Measurements from ENCODE around the gene GCKR. TPM values are rescaled to one million over a fixed set of nuclear protein-coding genes. Genes with fewer than 3 reads are reported as not detected.

Gene GCKR
- total and polyA plus RNA-seq, 2 of the 13 experiments (the other 11 are each of a cell fraction or from before 2014, with no cell fraction given): 15.2 to 48.3 TPM

DNA sequence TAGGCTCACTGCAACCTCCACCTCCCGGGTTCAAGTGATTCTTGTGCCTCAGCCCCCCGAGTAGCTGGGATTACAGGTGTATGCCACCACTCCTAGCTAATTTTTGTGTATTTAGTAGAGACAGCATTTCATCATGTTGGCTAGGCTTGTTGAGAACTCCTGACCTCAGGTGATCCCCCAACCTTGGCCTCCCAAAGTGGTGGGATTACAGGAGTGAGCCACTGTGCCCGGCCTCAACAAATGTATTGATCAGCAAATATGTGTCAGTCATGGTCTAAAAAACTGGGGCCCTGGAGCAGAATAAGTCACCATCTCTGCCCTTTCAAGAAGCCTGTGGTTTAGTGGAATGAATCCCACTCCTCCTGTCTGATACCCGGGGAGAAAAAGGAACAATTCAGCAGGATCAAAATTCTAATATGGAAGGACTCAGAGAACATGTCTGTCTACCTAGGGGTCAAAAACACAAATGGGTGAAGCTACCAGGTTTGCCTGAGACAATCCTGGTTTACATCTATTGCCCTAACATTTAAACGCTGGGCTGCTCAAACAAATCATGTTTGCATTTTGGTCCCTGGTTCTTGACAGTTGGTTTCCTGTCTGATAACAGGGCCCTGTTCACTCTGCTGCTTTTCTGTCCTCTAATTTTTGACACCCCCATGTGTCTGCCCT lies 21.6 kb downstream of the GCKR start (continued):
- TF ChIP-seq, protein P1, sequence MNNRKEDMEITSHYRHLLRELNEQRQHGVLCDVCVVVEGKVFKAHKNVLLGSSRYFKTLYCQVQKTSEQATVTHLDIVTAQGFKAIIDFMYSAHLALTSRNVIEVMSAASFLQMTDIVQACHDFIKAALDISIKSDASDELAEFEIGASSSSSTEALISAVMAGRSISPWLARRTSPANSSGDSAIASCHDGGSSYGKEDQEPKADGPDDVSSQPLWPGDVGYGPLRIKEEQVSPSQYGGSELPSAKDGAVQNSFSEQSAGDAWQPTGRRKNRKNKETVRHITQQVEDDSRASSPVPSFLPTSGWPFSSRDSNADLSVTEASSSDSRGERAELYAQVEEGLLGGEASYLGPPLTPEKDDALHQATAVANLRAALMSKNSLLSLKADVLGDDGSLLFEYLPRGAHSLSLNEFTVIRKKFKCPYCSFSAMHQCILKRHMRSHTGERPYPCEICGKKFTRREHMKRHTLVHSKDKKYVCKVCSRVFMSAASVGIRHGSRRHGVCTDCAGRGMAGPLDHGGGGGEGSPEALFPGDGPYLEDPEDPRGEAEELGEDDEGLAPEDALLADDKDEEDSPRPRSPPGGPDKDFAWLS (CRISPR knock-in tag; IDR thresholded peaks at IDR 0.05; ENCODE audit: borderline replicate concordance): no peak
- TF ChIP-seq SP5 (CRISPR knock-in tag; IDR thresholded peaks at IDR 0.05; ENCODE audit: borderline replicate concordance, low read depth) (no peak), ZNF768 (CRISPR knock-in tag; IDR thresholded peaks at IDR 0.05) (no peak), THAP11 (CRISPR knock-in tag; IDR thresholded peaks at IDR 0.05) (no peak), PCBP2 (optimal IDR thresholded peaks at IDR 0.05; ENCODE audit: low read depth, low read length, poor library complexity, severe bottlenecking) (no peak), ZEB1 (IDR thresholded peaks at IDR 0.05; ENCODE audit: insufficient replicate concordance, low read depth) (peak; percentile 44), LCORL (IDR thresholded peaks at IDR 0.05) (no peak), LCORL (CRISPR knock-in tag; IDR thresholded peaks at IDR 0.05) (0 out of 2 replicates have a peak, but pooled peaks have one; percentile 36), SRSF4 (IDR thresholded peaks at IDR 0.05; ENCODE audit: low read depth, low read length, poor library complexity, severe bottlenecking) (no peak), REL (CRISPR knock-in tag; conservative IDR thresholded peaks at IDR 0.05) (no peak), ARHGAP35 (CRISPR knock-in tag; IDR thresholded peaks at IDR 0.05; ENCODE audit: borderline replicate concordance) (no peak), ZNF530 (CRISPR knock-in tag; IDR thresholded peaks at IDR 0.05; ENCODE audit: low read depth) (no peak), JUNB (CRISPR knock-in tag; IDR thresholded peaks at IDR 0.05; ENCODE audit: borderline replicate concordance) (no peak), RFX1 (IDR thresholded peaks at IDR 0.05) (no peak), ZNF557 (CRISPR knock-in tag; IDR thresholded peaks at IDR 0.05) (no peak), ELK4 (CRISPR knock-in tag; IDR thresholded peaks at IDR 0.05; ENCODE audit: borderline replicate concordance) (no peak)
- TF ChIP-seq, protein P2, sequence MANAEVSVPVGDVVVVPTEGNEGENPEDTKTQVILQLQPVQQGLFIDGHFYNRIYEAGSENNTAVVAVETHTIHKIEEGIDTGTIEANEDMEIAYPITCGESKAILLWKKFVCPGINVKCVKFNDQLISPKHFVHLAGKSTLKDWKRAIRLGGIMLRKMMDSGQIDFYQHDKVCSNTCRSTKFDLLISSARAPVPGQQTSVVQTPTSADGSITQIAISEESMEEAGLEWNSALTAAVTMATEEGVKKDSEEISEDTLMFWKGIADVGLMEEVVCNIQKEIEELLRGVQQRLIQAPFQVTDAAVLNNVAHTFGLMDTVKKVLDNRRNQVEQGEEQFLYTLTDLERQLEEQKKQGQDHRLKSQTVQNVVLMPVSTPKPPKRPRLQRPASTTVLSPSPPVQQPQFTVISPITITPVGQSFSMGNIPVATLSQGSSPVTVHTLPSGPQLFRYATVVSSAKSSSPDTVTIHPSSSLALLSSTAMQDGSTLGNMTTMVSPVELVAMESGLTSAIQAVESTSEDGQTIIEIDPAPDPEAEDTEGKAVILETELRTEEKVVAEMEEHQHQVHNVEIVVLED (CRISPR knock-in tag; IDR thresholded peaks at IDR 0.05; ENCODE audit: borderline replicate concordance): no peak
- TF ChIP-seq, protein P3, sequence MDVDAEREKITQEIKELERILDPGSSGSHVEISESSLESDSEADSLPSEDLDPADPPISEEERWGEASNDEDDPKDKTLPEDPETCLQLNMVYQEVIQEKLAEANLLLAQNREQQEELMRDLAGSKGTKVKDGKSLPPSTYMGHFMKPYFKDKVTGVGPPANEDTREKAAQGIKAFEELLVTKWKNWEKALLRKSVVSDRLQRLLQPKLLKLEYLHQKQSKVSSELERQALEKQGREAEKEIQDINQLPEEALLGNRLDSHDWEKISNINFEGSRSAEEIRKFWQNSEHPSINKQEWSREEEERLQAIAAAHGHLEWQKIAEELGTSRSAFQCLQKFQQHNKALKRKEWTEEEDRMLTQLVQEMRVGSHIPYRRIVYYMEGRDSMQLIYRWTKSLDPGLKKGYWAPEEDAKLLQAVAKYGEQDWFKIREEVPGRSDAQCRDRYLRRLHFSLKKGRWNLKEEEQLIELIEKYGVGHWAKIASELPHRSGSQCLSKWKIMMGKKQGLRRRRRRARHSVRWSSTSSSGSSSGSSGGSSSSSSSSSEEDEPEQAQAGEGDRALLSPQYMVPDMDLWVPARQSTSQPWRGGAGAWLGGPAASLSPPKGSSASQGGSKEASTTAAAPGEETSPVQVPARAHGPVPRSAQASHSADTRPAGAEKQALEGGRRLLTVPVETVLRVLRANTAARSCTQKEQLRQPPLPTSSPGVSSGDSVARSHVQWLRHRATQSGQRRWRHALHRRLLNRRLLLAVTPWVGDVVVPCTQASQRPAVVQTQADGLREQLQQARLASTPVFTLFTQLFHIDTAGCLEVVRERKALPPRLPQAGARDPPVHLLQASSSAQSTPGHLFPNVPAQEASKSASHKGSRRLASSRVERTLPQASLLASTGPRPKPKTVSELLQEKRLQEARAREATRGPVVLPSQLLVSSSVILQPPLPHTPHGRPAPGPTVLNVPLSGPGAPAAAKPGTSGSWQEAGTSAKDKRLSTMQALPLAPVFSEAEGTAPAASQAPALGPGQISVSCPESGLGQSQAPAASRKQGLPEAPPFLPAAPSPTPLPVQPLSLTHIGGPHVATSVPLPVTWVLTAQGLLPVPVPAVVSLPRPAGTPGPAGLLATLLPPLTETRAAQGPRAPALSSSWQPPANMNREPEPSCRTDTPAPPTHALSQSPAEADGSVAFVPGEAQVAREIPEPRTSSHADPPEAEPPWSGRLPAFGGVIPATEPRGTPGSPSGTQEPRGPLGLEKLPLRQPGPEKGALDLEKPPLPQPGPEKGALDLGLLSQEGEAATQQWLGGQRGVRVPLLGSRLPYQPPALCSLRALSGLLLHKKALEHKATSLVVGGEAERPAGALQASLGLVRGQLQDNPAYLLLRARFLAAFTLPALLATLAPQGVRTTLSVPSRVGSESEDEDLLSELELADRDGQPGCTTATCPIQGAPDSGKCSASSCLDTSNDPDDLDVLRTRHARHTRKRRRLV (CRISPR knock-in tag; IDR thresholded peaks at IDR 0.05): no peak
- TF ChIP-seq, protein P4, sequence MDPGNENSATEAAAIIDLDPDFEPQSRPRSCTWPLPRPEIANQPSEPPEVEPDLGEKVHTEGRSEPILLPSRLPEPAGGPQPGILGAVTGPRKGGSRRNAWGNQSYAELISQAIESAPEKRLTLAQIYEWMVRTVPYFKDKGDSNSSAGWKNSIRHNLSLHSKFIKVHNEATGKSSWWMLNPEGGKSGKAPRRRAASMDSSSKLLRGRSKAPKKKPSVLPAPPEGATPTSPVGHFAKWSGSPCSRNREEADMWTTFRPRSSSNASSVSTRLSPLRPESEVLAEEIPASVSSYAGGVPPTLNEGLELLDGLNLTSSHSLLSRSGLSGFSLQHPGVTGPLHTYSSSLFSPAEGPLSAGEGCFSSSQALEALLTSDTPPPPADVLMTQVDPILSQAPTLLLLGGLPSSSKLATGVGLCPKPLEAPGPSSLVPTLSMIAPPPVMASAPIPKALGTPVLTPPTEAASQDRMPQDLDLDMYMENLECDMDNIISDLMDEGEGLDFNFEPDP (CRISPR knock-in tag; conservative IDR thresholded peaks at IDR 0.05): 0 out of 2 replicates have a peak, but pooled peaks have one; percentile 7

Measured in HepG2 (cell line).